ENCODE measurements around the gene GPSM3. TPM values are rescaled to one million over a fixed set of nuclear protein-coding genes. Genes with fewer than 3 reads are reported as not detected.

Gene GPSM3
- total and polyA plus RNA-seq, 3 donors from 2014 or later = 5.4 to 11.3 (median 7.7) TPM

DNA sequence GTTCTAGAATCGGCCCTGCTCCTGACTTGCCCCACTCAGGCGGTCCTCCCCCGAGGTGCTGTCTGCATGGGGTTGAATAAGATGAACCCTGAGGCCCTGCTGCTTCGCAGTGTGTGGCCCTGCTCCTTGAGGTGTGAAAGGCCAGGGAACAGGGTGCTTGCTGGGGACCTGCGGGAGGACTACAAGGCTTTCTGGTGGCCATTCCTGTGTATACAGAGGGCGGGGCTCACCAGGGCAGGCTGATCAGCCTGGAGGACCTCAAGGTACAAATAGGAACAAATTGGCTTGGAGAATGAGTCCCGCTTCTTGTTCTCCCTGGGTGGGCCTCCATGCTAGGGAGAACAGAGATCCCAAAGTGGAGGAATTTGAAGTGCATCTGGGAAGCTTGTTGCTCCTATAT lies 25.7 kb upstream of the GPSM3 start:
- Histone ChIP-seq H3K4me1 (no peaks in the 10 kb centered on the region), H3K36me3 (ENCODE audit: low read depth, missing control alignments) (no peaks in the 10 kb centered on the region), H3K27ac (no peak overlapping the region), H3K4me3 (no peak overlapping the region), H3K9me3 (no peaks in the 10 kb centered on the region), H3K27me3 (no peaks in the 10 kb centered on the region)
- 78 to 90% methylated on average over 1 to 7 of the region's 7 CpGs for WGBS, 2 donors
- DNase-seq = no peak
- intact Hi-C loops (cut with DNase I; ENCODE audit: low total_unique reads) = no loop called here
- TF ChIP-seq, protein P1, sequence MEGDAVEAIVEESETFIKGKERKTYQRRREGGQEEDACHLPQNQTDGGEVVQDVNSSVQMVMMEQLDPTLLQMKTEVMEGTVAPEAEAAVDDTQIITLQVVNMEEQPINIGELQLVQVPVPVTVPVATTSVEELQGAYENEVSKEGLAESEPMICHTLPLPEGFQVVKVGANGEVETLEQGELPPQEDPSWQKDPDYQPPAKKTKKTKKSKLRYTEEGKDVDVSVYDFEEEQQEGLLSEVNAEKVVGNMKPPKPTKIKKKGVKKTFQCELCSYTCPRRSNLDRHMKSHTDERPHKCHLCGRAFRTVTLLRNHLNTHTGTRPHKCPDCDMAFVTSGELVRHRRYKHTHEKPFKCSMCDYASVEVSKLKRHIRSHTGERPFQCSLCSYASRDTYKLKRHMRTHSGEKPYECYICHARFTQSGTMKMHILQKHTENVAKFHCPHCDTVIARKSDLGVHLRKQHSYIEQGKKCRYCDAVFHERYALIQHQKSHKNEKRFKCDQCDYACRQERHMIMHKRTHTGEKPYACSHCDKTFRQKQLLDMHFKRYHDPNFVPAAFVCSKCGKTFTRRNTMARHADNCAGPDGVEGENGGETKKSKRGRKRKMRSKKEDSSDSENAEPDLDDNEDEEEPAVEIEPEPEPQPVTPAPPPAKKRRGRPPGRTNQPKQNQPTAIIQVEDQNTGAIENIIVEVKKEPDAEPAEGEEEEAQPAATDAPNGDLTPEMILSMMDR (IDR thresholded peaks at IDR 0.05) = no peak
- TF ChIP-seq POLR2A (IDR thresholded peaks at IDR 0.05) = no peak

DNA sequence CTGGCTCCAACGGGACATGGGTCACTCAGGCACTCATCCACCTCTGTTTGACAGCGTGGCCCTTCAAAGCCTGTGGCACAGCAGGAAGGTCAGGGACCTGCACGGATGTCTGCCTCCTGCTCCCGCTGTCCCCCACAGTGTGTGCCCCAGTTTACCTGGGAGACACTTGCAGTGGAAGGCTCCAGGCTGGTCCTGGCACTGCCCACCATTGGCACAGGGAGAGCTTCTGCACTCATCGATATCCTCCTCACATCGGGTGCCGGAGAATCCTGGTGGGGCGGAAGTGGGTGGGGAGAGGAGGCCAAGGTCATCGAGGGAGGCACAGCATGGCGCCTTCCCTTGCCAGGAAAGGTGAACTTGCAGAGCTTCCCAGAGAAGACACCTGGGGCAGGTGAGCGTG lies 24.6 kb upstream of the GPSM3 start:
- no peaks in the 10 kb centered on the region for H3K27me3 ChIP-seq
- no peaks in the 10 kb centered on the region for H3K36me3 ChIP-seq (ENCODE audit: low read depth, missing control alignments)
- TF ChIP-seq POLR2A (IDR thresholded peaks at IDR 0.05) = no peak
- TF ChIP-seq, protein P1 (IDR thresholded peaks at IDR 0.05) = no peak
- no peak for DNase-seq
- WGBS, 2 donors = 88 to 92% methylated on average over 10 to 11 of the region's 11 CpGs
- H3K4me3 ChIP-seq = no peak overlapping the region
- intact Hi-C loops (cut with DNase I; ENCODE audit: low total_unique reads) = no loop called here
- no peak overlapping the region for H3K27ac ChIP-seq
- H3K4me1 ChIP-seq = no peaks in the 10 kb centered on the region
- no peaks in the 10 kb centered on the region for H3K9me3 ChIP-seq

DNA sequence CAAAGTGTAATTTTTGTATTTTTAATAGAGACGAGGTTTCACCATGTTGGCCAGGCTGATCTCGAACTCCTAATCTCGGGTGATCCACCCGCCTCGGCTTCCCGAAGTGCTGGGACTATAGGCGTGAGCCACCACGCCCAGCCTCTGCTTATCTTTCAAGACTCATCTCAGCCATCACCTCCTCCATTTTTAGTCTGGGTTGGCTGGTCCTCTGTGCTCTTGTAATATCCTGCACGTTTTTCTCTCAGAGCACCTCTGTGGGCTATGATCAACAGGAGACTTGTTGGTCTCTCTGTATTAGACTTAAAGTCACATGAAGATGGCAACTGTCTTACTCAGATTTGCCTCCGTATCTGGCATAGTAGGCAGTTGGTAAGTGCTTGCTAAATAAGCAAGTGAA lies 23.8 kb upstream of the GPSM3 start:
- TF ChIP-seq, protein P1 (IDR thresholded peaks at IDR 0.05) = no peak
- TF ChIP-seq POLR2A (IDR thresholded peaks at IDR 0.05) = no peak
- H3K9me3 ChIP-seq = no peaks in the 10 kb centered on the region
- H3K36me3 ChIP-seq (ENCODE audit: low read depth, missing control alignments) = no peaks in the 10 kb centered on the region
- WGBS, 2 donors = 82 to 87% methylated on average over 10 of the region's 10 CpGs
- H3K27me3 ChIP-seq = no peaks in the 10 kb centered on the region
- no peak overlapping the region for H3K4me3 ChIP-seq
- no peak for DNase-seq
- H3K27ac ChIP-seq = no peak overlapping the region
- no peaks in the 10 kb centered on the region for H3K4me1 ChIP-seq
- intact Hi-C loops (cut with DNase I; ENCODE audit: low total_unique reads) = no loop called here

DNA sequence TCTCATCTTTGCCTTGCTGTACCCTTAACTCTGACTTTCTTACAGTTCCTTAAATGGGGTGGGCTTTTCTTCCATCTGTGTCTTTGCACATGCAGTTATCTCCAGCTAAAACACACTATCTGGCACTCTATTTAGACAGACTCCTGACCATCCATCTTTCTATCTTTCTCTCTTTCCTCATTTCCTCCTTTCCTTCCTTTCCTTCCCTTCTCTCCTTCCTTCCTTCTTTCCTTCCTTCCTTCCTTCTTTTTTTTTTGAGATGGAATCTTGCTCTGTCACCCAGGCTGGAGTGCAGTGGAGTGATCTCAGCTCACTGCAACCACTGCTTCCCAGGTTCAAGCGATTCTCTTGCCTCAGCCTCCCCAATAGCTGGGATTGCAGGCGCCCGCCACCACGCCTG lies 23.2 kb upstream of the GPSM3 start:
- no peak for TF ChIP-seq POLR2A (IDR thresholded peaks at IDR 0.05)
- TF ChIP-seq, protein P1 (IDR thresholded peaks at IDR 0.05) = no peak

DNA sequence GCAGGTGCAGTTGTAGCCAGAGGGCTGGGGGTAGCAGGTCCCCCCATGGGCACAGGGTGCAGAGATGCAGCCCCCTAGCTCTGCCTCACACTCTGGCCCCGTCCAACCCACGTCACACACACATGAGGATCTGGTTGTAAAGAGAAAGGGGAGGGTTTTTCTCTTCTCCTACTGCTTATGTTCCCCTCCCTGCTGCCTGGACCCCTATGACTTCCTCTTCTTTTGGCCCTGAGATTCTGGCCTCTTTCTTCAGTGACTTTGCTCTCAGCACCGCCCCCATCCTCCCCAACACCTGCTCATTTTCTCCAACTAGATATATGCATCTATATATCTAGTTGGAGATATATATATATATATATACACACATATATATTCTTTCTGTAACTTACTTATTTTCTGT lies 21.7 kb upstream of the GPSM3 start:
- Histone ChIP-seq H3K36me3 (ENCODE audit: low read depth, missing control alignments) (no peaks in the 10 kb centered on the region), H3K9me3 (no peaks in the 10 kb centered on the region), H3K4me3 (no peak overlapping the region), H3K27me3 (no peaks in the 10 kb centered on the region), H3K4me1 (no peaks in the 10 kb centered on the region), H3K27ac (no peak overlapping the region)
- TF ChIP-seq, protein P1 (IDR thresholded peaks at IDR 0.05) = no peak
- TF ChIP-seq POLR2A (IDR thresholded peaks at IDR 0.05) = no peak
- DNase-seq = no peak
- WGBS, 2 donors = 79 to 94% methylated on average over 3 of the region's 3 CpGs
- intact Hi-C loops (cut with DNase I; ENCODE audit: low total_unique reads) = no loop called here

More for the DNA sequence above, 23.2 kb upstream of the GPSM3 start:
- DNase-seq = no peak
- H3K9me3 ChIP-seq = no peaks in the 10 kb centered on the region
- WGBS, 2 donors = 95 to 97% methylated on average over 4 of the region's 4 CpGs
- H3K4me1 ChIP-seq = no peaks in the 10 kb centered on the region
- no peak overlapping the region for H3K4me3 ChIP-seq
- H3K27me3 ChIP-seq = no peaks in the 10 kb centered on the region
- intact Hi-C loops (cut with DNase I; ENCODE audit: low total_unique reads) = no loop called here
- no peaks in the 10 kb centered on the region for H3K36me3 ChIP-seq (ENCODE audit: low read depth, missing control alignments)
- no peak overlapping the region for H3K27ac ChIP-seq
